HG03565 (cell line): ENCODE results near the gene PCED1B.
"Not testable (repeated sequence)": the region's sequence is repeated elsewhere in the genome, so short reads cannot be mapped to it uniquely, and the experiment has no call there.

Experiments
- ATAC-seq: cut with Tn5 transposase; IDR thresholded peaks from one replicate; pipeline ENCODE4 v1.9.1; 2021; ENCODE audit warnings: mild to moderate bottlenecking, moderate library complexity; ENCODE audit not compliant: unreplicated experiment

Gene PCED1B

GRCh38 chr12:47117305-47117704 is 37.9 kb downstream of the PCED1B start:
- not testable (repeated sequence) for ATAC-seq

- ATAC-seq: no peak
These were observed 41.3 kb downstream of the PCED1B start for GRCh38 chr12:47120736-47121135.

- no peak for ATAC-seq
These were observed 41.7 kb downstream of the PCED1B start for GRCh38 chr12:47121146-47121545.

- no peak for ATAC-seq
These were observed 43.2 kb downstream of the PCED1B start for GRCh38 chr12:47122602-47123001.

GRCh38 chr12:47123730-47124129 is 44.3 kb downstream of the PCED1B start:
- no peak for ATAC-seq

GRCh38 chr12:47124451-47124850 is 45.0 kb downstream of the PCED1B start:
- no peak for ATAC-seq

- no peak for ATAC-seq
These were observed 46.8 kb downstream of the PCED1B start for GRCh38 chr12:47126246-47126645.

GRCh38 chr12:47131011-47131410 is 51.6 kb downstream of the PCED1B start:
- no peak for ATAC-seq

GRCh38 chr12:47134005-47134404 is 54.6 kb downstream of the PCED1B start:
- ATAC-seq: no peak

- ATAC-seq: no peak
These were observed 56.2 kb downstream of the PCED1B start for GRCh38 chr12:47135578-47135977.

GRCh38 chr12:47139000-47139681 is 59.7 kb downstream of the PCED1B start:
- ATAC-seq: no peak

GRCh38 chr12:47141459-47141858 is 62.0 kb downstream of the PCED1B start:
- ATAC-seq: no peak

- no peak for ATAC-seq
These were observed 65.3 kb downstream of the PCED1B start for GRCh38 chr12:47144769-47145168.

- ATAC-seq: no peak
These were observed 65.8 kb downstream of the PCED1B start for GRCh38 chr12:47145188-47145587.

GRCh38 chr12:47147739-47148138 is 68.3 kb downstream of the PCED1B start:
- ATAC-seq: no peak

- ATAC-seq: no peak
These were observed 69.7 kb downstream of the PCED1B start for GRCh38 chr12:47149146-47149545.

GRCh38 chr12:47152095-47152494 is 72.7 kb downstream of the PCED1B start:
- no peak for ATAC-seq

- ATAC-seq: no peak
These were observed 76.2 kb downstream of the PCED1B start for GRCh38 chr12:47155457-47156166.

- no peak for ATAC-seq
These were observed 76.8 kb downstream of the PCED1B start for GRCh38 chr12:47156167-47156736.

- ATAC-seq: no peak
These were observed 79.4 kb downstream of the PCED1B start for GRCh38 chr12:47158792-47159191.

- ATAC-seq: no peak
These were observed 79.9 kb downstream of the PCED1B start for GRCh38 chr12:47159348-47159747.
